A673 (cell line): ENCODE results near the gene COL4A2.

Experiments used
- CTCF ChIP-seq: fragments of 300-800, 200-600 bp; sonication (generic); conservative IDR thresholded peaks from 2 replicates; pipeline ENCODE4 v1.5.1; 2017; ENCODE audit warnings: low read depth, mild to moderate bottlenecking, antibody characterized with exemption, low read length, moderate library complexity, mixed read lengths
- EZH2 ChIP-seq: fragments of 200-600 bp; sonication (generic); IDR thresholded peaks from 2 replicates; pipeline ENCODE4 v1.6.1; 2017; ENCODE audit warnings: borderline replicate concordance, low read depth, mild to moderate bottlenecking, mixed read lengths, antibody characterized with exemption, low read length; ENCODE audit not compliant: poor library complexity, severe bottlenecking

- TF ChIP-seq CTCF (no peak), EZH2 (no peak)
Observed at GRCh38 chr13:110436276-110436675, 129.2 kb downstream of the COL4A2 start.
